GM12878 (cell line): ENCODE results near the gene MORC1. TPM values are rescaled to one million over a fixed set of nuclear protein-coding genes. Genes with fewer than 3 reads are reported as not detected.

Experiments used
- ATAC-seq: fragments of 200-7000 bp; cut with Tn5 transposase; 3 replicates; pipeline ENCODE4 v1.9.1; 2020; ENCODE audit warnings: mild to moderate bottlenecking, moderate library complexity
- BruUV-seq: library from RNA; stranded (reverse); fragments of 400-500 nt; replicated peaks from 2 replicates; lab custom pipeline; 2021; lab: Mats Ljungman, UMichigan
- CTCF ChIA-PET: fragments of 300-600 bp; sonication (Branson Sonifier 250); formaldehyde crosslinking; extraction: SDS; loops from one replicate; lab custom pipeline; 2021; ENCODE audit warnings: inconsistent platforms; lab: Yijun Ruan, JAX
- POLR2A ChIA-PET: fragments of 350-600 bp; formaldehyde crosslinking; extraction: SDS; loops from one replicate; lab custom pipeline; 2021; ENCODE audit warnings: inconsistent platforms; lab: Charles Lee
- RAD21 ChIA-PET: fragments of 300-600 bp; sonication (Branson Sonifier 250); formaldehyde crosslinking; loops from one replicate; lab custom pipeline; 2023; ENCODE audit warnings: antibody characterized with exemption; ENCODE audit not compliant: unreplicated experiment; lab: Charles Lee
- SMC1A ChIA-PET: fragments of 300-600 bp; sonication (Branson Sonifier 250); formaldehyde crosslinking; loops from one replicate; lab custom pipeline; 2023; ENCODE audit not compliant: unreplicated experiment, uncharacterized antibody; lab: Charles Lee
- DNase-seq: peaks from one replicate; pipeline ENCODE4 v3.0.0-alpha.2; 2011; ENCODE audit warnings: low read depth, low spot score
- FAIRE-seq: peaks from 3 replicates; lab custom pipeline; 2011; peaks lifted over from hg19 to GRCh38; lab: Jason Lieb, UNC
- H2AFZ ChIP-seq: 2 replicates; pipeline ENCODE4 v1.6.0; 2011; ENCODE audit warnings: low read depth, low read length, control low read depth; ENCODE audit not compliant: control insufficient read depth
- H3K27ac ChIP-seq: 2 replicates; pipeline ENCODE4 v1.5.1; 2011; ENCODE audit warnings: control low read depth; ENCODE audit not compliant: control insufficient read depth, insufficient read depth
- H3K27me3 ChIP-seq, 2 experiments: replicated peaks in 1 of 2; 2 replicates each; pipeline versions ENCODE4 v1.6.0 to v1.6.1; 2011; ENCODE audit warnings: low read length in 1 of 2; ENCODE audit not compliant: control insufficient read depth in 2 of 2, insufficient read depth in 2 of 2
- H3K36me3 ChIP-seq, 2 experiments: 2 replicates each; pipeline ENCODE4 v1.5.1; 2011; ENCODE audit warnings: low read length in 1 of 2; ENCODE audit not compliant: control insufficient read depth in 2 of 2, insufficient read depth in 2 of 2
- H3K4me1 ChIP-seq: 2 replicates; pipeline ENCODE4 v1.6.1; 2011; ENCODE audit warnings: mild to moderate bottlenecking, low read length, moderate library complexity, mixed read lengths; ENCODE audit not compliant: control insufficient read depth, insufficient read depth
- H3K4me2 ChIP-seq: 2 replicates; pipeline ENCODE4 v1.6.0; 2011; ENCODE audit warnings: control low read depth; ENCODE audit not compliant: control insufficient read depth, insufficient read depth
- H3K4me3 ChIP-seq: fragments of 200-600 bp; sonication (generic); 2 replicates; pipeline ENCODE4 v1.5.1; 2016
- H3K79me2 ChIP-seq: 2 replicates; pipeline ENCODE4 v1.6.0; 2011; ENCODE audit warnings: low read length; ENCODE audit not compliant: control insufficient read depth, insufficient read depth
- H3K9ac ChIP-seq: 2 replicates; pipeline ENCODE4 v1.8.0; 2011; ENCODE audit warnings: low read length, control low read depth, mixed read lengths; ENCODE audit not compliant: control insufficient read depth, insufficient read depth
- H3K9me3 ChIP-seq: replicated peaks from 3 replicates; pipeline ENCODE4 v1.5.1; 2011; ENCODE audit warnings: mild to moderate bottlenecking, low read length; ENCODE audit not compliant: control insufficient read depth, insufficient read depth
- H4K20me1 ChIP-seq: 2 replicates; pipeline ENCODE4 v1.6.0; 2011; ENCODE audit not compliant: control insufficient read depth, insufficient read depth
- CHD1 ChIP-seq: IDR thresholded peaks from 2 replicates; pipeline ENCODE4 v1.6.1; 2012; ENCODE audit warnings: low read depth, low read length, improper control_type of control experiment
- DPF2 ChIP-seq: fragments of 450-650 bp; IDR thresholded peaks from 2 replicates; pipeline ENCODE4 v1.6.1; 2017; ENCODE audit warnings: mild to moderate bottlenecking
- FOXK2 ChIP-seq: fragments of 450-650 bp; IDR thresholded peaks from 2 replicates; pipeline ENCODE4 v1.6.1; 2017; ENCODE audit warnings: mild to moderate bottlenecking, moderate library complexity
- JUND ChIP-seq: IDR thresholded peaks from 2 replicates; pipeline ENCODE4 v1.6.1; 2012; ENCODE audit warnings: low read depth, mild to moderate bottlenecking, low read length, improper control_type of control experiment, moderate library complexity
- MEF2B ChIP-seq: fragments of 450-650 bp; IDR thresholded peaks from 2 replicates; pipeline ENCODE4 v1.6.1; 2018; ENCODE audit warnings: mild to moderate bottlenecking, moderate library complexity; ENCODE audit not compliant: partially characterized antibody, poor library complexity, severe bottlenecking
- MTA3 ChIP-seq: IDR thresholded peaks from 2 replicates; pipeline ENCODE4 v1.6.1; 2012; ENCODE audit warnings: low read length, inconsistent platforms, borderline replicate concordance
- POU2F2 ChIP-seq: IDR thresholded peaks from 3 replicates; pipeline ENCODE4 v1.6.1; 2011; ENCODE audit warnings: low read depth, mild to moderate bottlenecking, low read length, borderline replicate concordance
- SKIL ChIP-seq: fragments of 450-650 bp; IDR thresholded peaks from 2 replicates; pipeline ENCODE4 v1.6.1; 2017; ENCODE audit warnings: mild to moderate bottlenecking, low read depth, inconsistent platforms; ENCODE audit not compliant: poor library complexity, severe bottlenecking
- SMARCA5 ChIP-seq: fragments of 450-650 bp; IDR thresholded peaks from 2 replicates; pipeline ENCODE4 v1.6.1; 2017; ENCODE audit warnings: mild to moderate bottlenecking
- SMC3 ChIP-seq: IDR thresholded peaks from 2 replicates; pipeline ENCODE4 v1.6.1; 2011; ENCODE audit warnings: low read length, improper control_type of control experiment, borderline replicate concordance
- TCF7 ChIP-seq: IDR thresholded peaks from 2 replicates; pipeline ENCODE4 v1.6.1; 2014; ENCODE audit warnings: antibody characterized with exemption, borderline replicate concordance
- ZSCAN29 ChIP-seq: fragments of 450-650 bp; IDR thresholded peaks from 2 replicates; pipeline ENCODE4 v1.6.1; 2017; ENCODE audit warnings: mild to moderate bottlenecking, moderate library complexity
- WGBS: methylation state at CpG from one replicate; pipeline ENCODE4 v1.1.6; 2016; ENCODE audit warnings: low lambda C conversion rate; ENCODE audit not compliant: insufficient replicate concordance, insufficient coverage; ENCODE audit errors: missing lambda C conversion rate; 5-methylcytosine and 5-hydroxymethylcytosine counted together
- in situ Hi-C: fragments of 300-500 bp; cut with MboI; formaldehyde crosslinking; loops from 9 replicates; pipeline ENCODE4 v1.14.3; 2018; ENCODE audit warnings: mixed read lengths
- intact Hi-C: fragments of 100-400 bp; cut with micrococcal nuclease; formaldehyde crosslinking; loops from one replicate; pipeline ENCODE4 v1.14.2; 2022; ENCODE audit not compliant: unreplicated experiment
- polyA plus RNA-seq, 11 experiments: library from polyadenylated mRNA; depleted of rRNA in 4 of 11; unstranded in 6 of 11; stranded (reverse) in 5 of 11; fragments of >200 nt; fragmentation: Nextera tagmentation in 4 of 11; fragmentation: Illumina TruSeq in 1 of 11; extraction: Ambion mirVana in 4 of 11; extraction: Trizol in 1 of 11; gene quantifications; 1 replicate in 1 of 11; 2 replicates in 10 of 11; pipeline versions ENCODE4 v1.2.1 to v1.2.3, GENCODE V29; 2011 to 2016; ENCODE audit warnings: inconsistent platforms in 2 of 11, missing spikeins in 2 of 11, low read depth in 1 of 11
- total RNA-seq, 4 experiments: library from RNA; depleted of rRNA in 3 of 4; stranded (reverse); fragments of >200 nt in 3 of 4; fragmentation: Illumina TruSeq in 1 of 4; extraction: Trizol in 1 of 4; gene quantifications; 2 replicates each; pipeline versions ENCODE4 v1.2.1 to v1.2.3, GENCODE V29; 2013 to 2021
- TF ChIP-seq, protein P1 (sequence below): fragments of 450-650 bp; IDR thresholded peaks from 2 replicates; pipeline ENCODE4 v1.6.1; 2017; ENCODE audit warnings: antibody characterized with exemption, mild to moderate bottlenecking, moderate library complexity

Gene MORC1
- total and polyA plus RNA-seq, 10 of the 15 experiments (the other 5 are each of a cell fraction or from before 2014, with no cell fraction given), result 0.18 TPM; not detected in 9

DNA sequence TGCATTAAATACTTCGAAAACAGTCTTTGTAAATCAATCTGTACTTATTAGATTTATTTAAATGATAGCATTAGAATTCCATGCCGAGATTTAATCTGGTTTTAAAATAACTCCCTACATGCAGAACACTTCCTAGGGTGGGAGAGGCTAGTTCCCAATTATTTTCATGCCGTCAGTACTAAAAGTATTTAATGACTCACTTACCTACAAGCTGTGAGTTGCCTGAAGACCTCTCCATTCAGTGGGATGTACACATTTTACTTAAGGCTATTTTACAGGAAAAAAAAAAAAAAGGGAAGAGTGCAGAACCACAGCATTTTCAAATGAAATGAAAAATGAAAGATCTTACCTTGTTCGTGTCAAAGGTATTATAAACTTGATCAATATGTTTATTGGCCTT lies 164.7 kb downstream of the MORC1 start:
- intact Hi-C loops (no loop called here), in situ Hi-C loops (no loop called here)
- ChIA-PET CTCF (interaction anchor here (0.9 kb wide), 1 partner anchor 17 kb away, joined by 3 read pairs; no protein-coding TSS in a partner anchor), RAD21 (no interaction called here), POLR2A (interaction anchor here (0.7 kb wide), 1 partner anchor 158 kb away, joined by 3 read pairs; no protein-coding TSS in a partner anchor), SMC1A (no interaction called here)
- H3K9me3 ChIP-seq, result no peaks in the 10 kb centered on the region
- H3K4me3 ChIP-seq, result no peak overlapping the region
- no peaks in the 10 kb centered on the region for H3K79me2 ChIP-seq
- no TSS peak for BruUV-seq
- H4K20me1 ChIP-seq, result no peaks in the 10 kb centered on the region
- no peak for FAIRE-seq
- no peak for ATAC-seq
- H3K27ac ChIP-seq, result no peak overlapping the region
- no peak for DNase-seq
- no peaks in the 10 kb centered on the region for H3K36me3 ChIP-seq
- no peak overlapping the region for H3K4me2 ChIP-seq
- H3K27me3 ChIP-seq, result no peaks in the 10 kb centered on the region
- no peak for TF ChIP-seq CHD1
- no peak for TF ChIP-seq FOXK2
- TF ChIP-seq POU2F2, result no peak
- TF ChIP-seq SKIL, result no peak
- TF ChIP-seq, protein P1, sequence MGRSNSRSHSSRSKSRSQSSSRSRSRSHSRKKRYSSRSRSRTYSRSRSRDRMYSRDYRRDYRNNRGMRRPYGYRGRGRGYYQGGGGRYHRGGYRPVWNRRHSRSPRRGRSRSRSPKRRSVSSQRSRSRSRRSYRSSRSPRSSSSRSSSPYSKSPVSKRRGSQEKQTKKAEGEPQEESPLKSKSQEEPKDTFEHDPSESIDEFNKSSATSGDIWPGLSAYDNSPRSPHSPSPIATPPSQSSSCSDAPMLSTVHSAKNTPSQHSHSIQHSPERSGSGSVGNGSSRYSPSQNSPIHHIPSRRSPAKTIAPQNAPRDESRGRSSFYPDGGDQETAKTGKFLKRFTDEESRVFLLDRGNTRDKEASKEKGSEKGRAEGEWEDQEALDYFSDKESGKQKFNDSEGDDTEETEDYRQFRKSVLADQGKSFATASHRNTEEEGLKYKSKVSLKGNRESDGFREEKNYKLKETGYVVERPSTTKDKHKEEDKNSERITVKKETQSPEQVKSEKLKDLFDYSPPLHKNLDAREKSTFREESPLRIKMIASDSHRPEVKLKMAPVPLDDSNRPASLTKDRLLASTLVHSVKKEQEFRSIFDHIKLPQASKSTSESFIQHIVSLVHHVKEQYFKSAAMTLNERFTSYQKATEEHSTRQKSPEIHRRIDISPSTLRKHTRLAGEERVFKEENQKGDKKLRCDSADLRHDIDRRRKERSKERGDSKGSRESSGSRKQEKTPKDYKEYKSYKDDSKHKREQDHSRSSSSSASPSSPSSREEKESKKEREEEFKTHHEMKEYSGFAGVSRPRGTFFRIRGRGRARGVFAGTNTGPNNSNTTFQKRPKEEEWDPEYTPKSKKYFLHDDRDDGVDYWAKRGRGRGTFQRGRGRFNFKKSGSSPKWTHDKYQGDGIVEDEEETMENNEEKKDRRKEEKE, result no peak
- no peak for TF ChIP-seq JUND
- no peak for TF ChIP-seq SMARCA5
- no peak for TF ChIP-seq SMC3
- no peak for TF ChIP-seq TCF7
- TF ChIP-seq DPF2, result no peak
- no peak for TF ChIP-seq ZSCAN29
- no peak for TF ChIP-seq MEF2B
- no peak for TF ChIP-seq MTA3
- TF ChIP-seq, all 136 proteins: peak for 0
- WGBS, result 12% methylated on average over 4 of the region's 4 CpGs
- no peak overlapping the region for H2AFZ ChIP-seq
- H3K9ac ChIP-seq, result no peak overlapping the region
- no peaks in the 10 kb centered on the region for H3K4me1 ChIP-seq
